AG09319 (cell line): Measurements from ENCODE around the gene SCNN1B.
"Not testable (repeated sequence)": the region's sequence is repeated elsewhere in the genome, so short reads cannot be mapped to it uniquely, and the experiment has no call there.

Experiments
- DNase-seq: peaks from one replicate; pipeline ENCODE4 v3.0.0-alpha.2; 2010; ENCODE audit warnings: low read depth; ENCODE audit errors: extremely low read depth
- CTCF ChIP-seq: IDR thresholded peaks from 2 replicates; pipeline ENCODE4 v1.5.1; 2011; ENCODE audit warnings: low read depth, mild to moderate bottlenecking, inconsistent platforms, low read length, moderate library complexity

Gene SCNN1B

GRCh38 chr16:23302045-23302956 lies at the start of gene SCNN1B:
Gene SCNN1B, plus strand, starts transcription at chr16:23302302. Its CDS starts 46,298 bp downstream, at chr16:23348600.
- DNase-seq, result no peak
- TF ChIP-seq CTCF, result no peak

- no peak for TF ChIP-seq CTCF
- no peak for DNase-seq
These were observed 49.8 kb upstream of the SCNN1B start for GRCh38 chr16:23252310-23252709.

GRCh38 chr16:23253650-23254049 lies 48.5 kb upstream of the SCNN1B start:
- DNase-seq, result not testable (repeated sequence)

- TF ChIP-seq CTCF, result no peak
- DNase-seq, result no peak
These were observed 47.8 kb upstream of the SCNN1B start for GRCh38 chr16:23254338-23254737.

- DNase-seq, result no peak
- no peak for TF ChIP-seq CTCF
These were observed 47.1 kb upstream of the SCNN1B start for GRCh38 chr16:23255000-23255399.

- no peak for TF ChIP-seq CTCF
- no peak for DNase-seq
These were observed 45.7 kb upstream of the SCNN1B start for GRCh38 chr16:23256440-23256839.

- DNase-seq, result no peak
- no peak for TF ChIP-seq CTCF
These were observed 44.4 kb upstream of the SCNN1B start for GRCh38 chr16:23257682-23258081.

- no peak for TF ChIP-seq CTCF
- no peak for DNase-seq
These were observed 43.2 kb upstream of the SCNN1B start for GRCh38 chr16:23258919-23259237.
